K562 (cell line): ENCODE results near the gene METTL25. TPM values are rescaled to one million over a fixed set of nuclear protein-coding genes. Genes with fewer than 3 reads are reported as not detected.

Experiments
- ARID1B ChIP-seq: fragments of 450-650 bp; IDR thresholded peaks from 2 replicates; pipeline ENCODE4 v1.6.1; 2016; ENCODE audit warnings: antibody characterized with exemption, mild to moderate bottlenecking, inconsistent platforms
- ARID4B ChIP-seq: sonication (generic); formaldehyde crosslinking; IDR thresholded peaks from 2 replicates; pipeline ENCODE4 v1.8.0; 2022; ENCODE audit warnings: mild to moderate bottlenecking, missing genetic modification reagents
- CGGBP1 ChIP-seq: fragments of 250-450 bp; sonication (Bioruptor Pico); IDR thresholded peaks from 2 replicates; pipeline ENCODE4 v1.9.0; 2021; ENCODE audit warnings: mild to moderate bottlenecking
- ELK3 ChIP-seq: fragments of 450-650 bp; formaldehyde crosslinking; IDR thresholded peaks from 2 replicates; pipeline ENCODE4 v1.4.0; 2020; ENCODE audit warnings: mild to moderate bottlenecking
- FOXP1 ChIP-seq: sonication (generic); formaldehyde crosslinking; IDR thresholded peaks from 2 replicates; pipeline ENCODE4 v1.8.0; 2022; ENCODE audit warnings: mild to moderate bottlenecking, missing genetic modification reagents
- IRF2 ChIP-seq: sonication (generic); formaldehyde crosslinking; IDR thresholded peaks from 2 replicates; pipeline ENCODE4 v1.8.1; 2022; ENCODE audit warnings: mild to moderate bottlenecking, missing genetic modification reagents
- KLF13 ChIP-seq: fragments of 450-650 bp; IDR thresholded peaks from 2 replicates; pipeline ENCODE4 v1.6.1; 2016; ENCODE audit warnings: missing genetic modification characterization, low read depth, mild to moderate bottlenecking, missing compliant biosample characterization, moderate library complexity, borderline replicate concordance
- LCOR ChIP-seq: sonication (generic); formaldehyde crosslinking; IDR thresholded peaks from 2 replicates; pipeline ENCODE4 v1.8.0; 2022; ENCODE audit warnings: mild to moderate bottlenecking, missing genetic modification reagents
- MEF2D ChIP-seq: conservative IDR thresholded peaks from 2 replicates; pipeline ENCODE4 v1.6.1; 2016; ENCODE audit warnings: low read depth, missing genetic modification characterization, missing compliant biosample characterization
- MYBL2 ChIP-seq, 2 experiments: fragments of 450-650 bp in 1 of 2; sonication (generic) in 1 of 2; formaldehyde crosslinking in 1 of 2; IDR thresholded peaks; 2 replicates each; pipeline versions ENCODE4 v1.6.1 to v1.8.1; 2017 to 2022; ENCODE audit warnings: borderline replicate concordance in 1 of 2, inconsistent platforms in 1 of 2, low read depth in 1 of 2, mild to moderate bottlenecking in 1 of 2, missing genetic modification reagents in 1 of 2, moderate library complexity in 1 of 2
- NCOR1 ChIP-seq: fragments of 450-650 bp; IDR thresholded peaks from 2 replicates; pipeline ENCODE4 v1.6.1; 2016; ENCODE audit warnings: mild to moderate bottlenecking, moderate library complexity
- NELFE ChIP-seq: IDR thresholded peaks from 2 replicates; pipeline ENCODE4 v1.6.1; 2011; ENCODE audit warnings: mild to moderate bottlenecking; ENCODE audit not compliant: insufficient read depth, insufficient read length
- RHOXF2B ChIP-seq: fragments of 250-450 bp; sonication (Bioruptor Pico); conservative IDR thresholded peaks from 2 replicates; pipeline ENCODE4 v1.5.1; 2021
- SMAD3 ChIP-seq: fragments of 450-650 bp; formaldehyde crosslinking; conservative IDR thresholded peaks from 2 replicates; pipeline ENCODE4 v1.4.0; 2020; ENCODE audit warnings: mild to moderate bottlenecking
- TRIM24 ChIP-seq, 2 experiments: fragments of 450-650 bp; IDR thresholded peaks; 2 replicates each; pipeline ENCODE4 v1.6.1; 2016
- YBX1 ChIP-seq: fragments of 450-650 bp; IDR thresholded peaks from 2 replicates; pipeline ENCODE4 v1.7.1; 2016; ENCODE audit warnings: mild to moderate bottlenecking
- ZNF24 ChIP-seq: fragments of 450-650 bp; IDR thresholded peaks from 2 replicates; pipeline ENCODE4 v1.6.1; 2016
- ZNF280A ChIP-seq: fragments of 450-650 bp; IDR thresholded peaks from 2 replicates; pipeline ENCODE4 v1.6.1; 2018; ENCODE audit warnings: mild to moderate bottlenecking, low read depth; ENCODE audit not compliant: partially characterized antibody
- polyA plus RNA-seq, 8 experiments: library from polyadenylated mRNA; depleted of rRNA in 4 of 8; stranded (reverse) in 5 of 8; unstranded in 3 of 8; fragments of >200 nt; fragmentation: Nextera tagmentation in 2 of 8; fragmentation: Illumina TruSeq in 1 of 8; extraction: Ambion mirVana in 2 of 8; extraction: Trizol in 1 of 8; gene quantifications; 2 replicates each; pipeline versions ENCODE4 v1.2.1 to v1.2.3, GENCODE V29; 2011 to 2014; ENCODE audit warnings: inconsistent platforms in 1 of 8, missing spikeins in 1 of 8
- total RNA-seq, 7 experiments: library from RNA; depleted of rRNA in 6 of 7; stranded (reverse); fragments of >200 nt in 6 of 7; fragmentation: Illumina TruSeq in 2 of 7; extraction: Trizol in 2 of 7; gene quantifications; 2 replicates each; pipeline versions ENCODE4 v1.2.1 to v1.2.3, GENCODE V29; 2011 to 2021; ENCODE audit warnings: low replicate concordance in 1 of 7

Gene METTL25
- total and polyA plus RNA-seq, 9 of the 15 experiments (the other 6 are each of a cell fraction or from before 2014, with no cell fraction given): 0.50 to 2.4 (median 1.9) TPM

GRCh38 chr12:82358200-82359114 is at the start of gene METTL25, which contains the start of gene CCDC59 (continued):
- TF ChIP-seq SMAD3 (no peak), NCOR1 (no peak; the same call in none of the 2 replicates), KLF13 (tag) (peak; percentile 72), NELFE (no peak), ARID4B (peak; percentile 51), YBX1 (no peak), FOXP1 (peak; percentile 72; the same call in 1 of the 2 replicates), LCOR (CRISPR knock-in tag) (peak; percentile 100), ELK3 (CRISPR knock-in tag) (no peak), RHOXF2B (CRISPR knock-in tag) (no peak), MYBL2 (IDR thresholded peaks at IDR 0.05; ENCODE audit: low read depth) (peak; percentile 51), MYBL2 (CRISPR knock-in tag; IDR thresholded peaks at IDR 0.05; ENCODE audit: borderline replicate concordance) (no peak), CGGBP1 (CRISPR knock-in tag) (no peak), ZNF280A (no peak), IRF2 (CRISPR knock-in tag) (no peak), TRIM24 (IDR thresholded peaks at IDR 0.05) (peak; percentile 15 to 56; a peak in 2 of 4 replicates), ZNF24 (0 out of 2 replicates have a peak, but pooled peaks have one; percentile 31), MEF2D (tag) (peak; percentile 100), ARID1B (peak; percentile 66)
